GM12878 (cell line): ENCODE measurements around the gene TBX10.

Experiments used
- CREB1 ChIP-seq: IDR thresholded peaks from 2 replicates; pipeline ENCODE4 v1.6.1; 2012; ENCODE audit warnings: low read depth, mild to moderate bottlenecking, inconsistent platforms
- CTCF ChIP-seq, 3 experiments: IDR thresholded peaks in 2 of 3; conservative IDR thresholded peaks in 1 of 3; 2 replicates each; pipeline ENCODE4 v1.5.1; 2011; ENCODE audit warnings: low read depth in 3 of 3, low read length in 3 of 3, mild to moderate bottlenecking in 3 of 3, control low read depth in 2 of 3, moderate library complexity in 2 of 3, inconsistent platforms in 1 of 3, mixed read lengths in 1 of 3; ENCODE audit not compliant: control insufficient read depth in 2 of 3, insufficient read depth in 1 of 3; ENCODE audit errors: extremely low read depth in 1 of 3
- EP300 ChIP-seq, 2 experiments: fragments of 150-350 bp in 1 of 2; IDR thresholded peaks; 2 replicates each; pipeline ENCODE4 v1.6.1; 2011 to 2012; ENCODE audit warnings: low read depth in 2 of 2, low read length in 2 of 2, borderline replicate concordance in 1 of 2, improper control_type of control experiment in 1 of 2, inconsistent platforms in 1 of 2; ENCODE audit not compliant: control insufficient read depth in 1 of 2
- GABPA ChIP-seq: IDR thresholded peaks from 2 replicates; pipeline ENCODE4 v1.6.1; 2014; ENCODE audit warnings: antibody characterized with exemption, low read depth, mild to moderate bottlenecking, inconsistent platforms
- RB1 ChIP-seq: fragments of 450-650 bp; formaldehyde crosslinking; IDR thresholded peaks from 2 replicates; pipeline ENCODE4 v1.6.1; 2017; ENCODE audit warnings: mild to moderate bottlenecking, borderline replicate concordance
- SP1 ChIP-seq: IDR thresholded peaks from one replicate; pipeline ENCODE4 v1.6.1; 2011; ENCODE audit warnings: low read depth, low read length
- SPI1 ChIP-seq: IDR thresholded peaks from 2 replicates; pipeline ENCODE4 v1.6.1; 2011; ENCODE audit warnings: low read depth, mild to moderate bottlenecking, low read length, moderate library complexity, borderline replicate concordance; ENCODE audit not compliant: insufficient read depth
- TCF7 ChIP-seq: IDR thresholded peaks from 2 replicates; pipeline ENCODE4 v1.6.1; 2014; ENCODE audit warnings: antibody characterized with exemption, borderline replicate concordance
- USF1 ChIP-seq: IDR thresholded peaks from 2 replicates; pipeline ENCODE4 v1.6.1; 2011; ENCODE audit warnings: borderline replicate concordance, low read depth, mild to moderate bottlenecking, moderate library complexity, mixed read lengths, low read length; ENCODE audit not compliant: insufficient read depth; ENCODE audit errors: extremely low read length
- USF2 ChIP-seq: IDR thresholded peaks from 2 replicates; pipeline ENCODE4 v1.6.1; 2011; ENCODE audit warnings: low read depth, low read length, improper control_type of control experiment, borderline replicate concordance

- TF ChIP-seq CTCF (IDR thresholded peaks at IDR 0.05 in 2 of 3, conservative IDR thresholded peaks at IDR 0.05 in 1 of 3; ENCODE audit: control insufficient read depth in 2 of 3, extremely low read depth in 1 of 3, insufficient read depth in 1 of 3, low read depth in 3 of 3, low read length in 3 of 3) (no peak), SPI1 (no peak), GABPA (no peak), TCF7 (no peak), USF1 (no peak), USF2 (no peak), SP1 (no peak), EP300 (IDR thresholded peaks at IDR 0.05; ENCODE audit: borderline replicate concordance in 1 of 2, control insufficient read depth in 1 of 2, low read depth in 2 of 2, low read length in 2 of 2) (no peak), RB1 (no peak), CREB1 (no peak)
Measured at GRCh38 chr11:67592880-67593564, 46.5 kb downstream of the TBX10 start.
